SK-N-SH (cell line): ENCODE measurements around the gene MAML3. TPM values are rescaled to one million over a fixed set of nuclear protein-coding genes. Genes with fewer than 3 reads are reported as not detected.
A peak's percentile ranks its signal among the peaks of the same experiment; 100 is the strongest.

Experiments
- CTCF ChIA-PET: fragments of 300-600, 350-600 bp; formaldehyde crosslinking; extraction: SDS; loops from one replicate; lab custom pipeline; 2021; lab: Yijun Ruan, JAX
- POLR2A ChIA-PET: fragments of 350-600 bp; sonication (Branson Sonifier 250); formaldehyde crosslinking; extraction: SDS; loops from one replicate; lab custom pipeline; 2020; ENCODE audit warnings: antibody characterized with exemption, inconsistent platforms; lab: Yijun Ruan, JAX
- DNase-seq: peaks from one replicate; pipeline ENCODE4 v3.0.0; 2012
- H2AFZ ChIP-seq: fragments of 200-600 bp; sonication (generic); 2 replicates; pipeline ENCODE4 v1.8.1; 2016; ENCODE audit warnings: antibody characterized with exemption, mild to moderate bottlenecking, low read depth
- H3F3A ChIP-seq: fragments of 200-600 bp; sonication (generic); replicated peaks from 2 replicates; pipeline ENCODE3; 2016; ENCODE audit warnings: antibody characterized with exemption, mild to moderate bottlenecking; ENCODE audit not compliant: insufficient read depth
- H3K27ac ChIP-seq, 2 experiments: fragments of 200-500 bp in 1 of 2; fragments of 200-600 bp in 1 of 2; sonication (Bioruptor generic) in 1 of 2; sonication (generic), shearing (Covaris generic) in 1 of 2; 2 replicates each; pipeline versions ENCODE4 v1.5.1 to v1.6.1; 2014 to 2016; ENCODE audit warnings: low read depth in 2 of 2, inconsistent platforms in 1 of 2, low read length in 1 of 2, mild to moderate bottlenecking in 1 of 2, mixed read lengths in 1 of 2
- H3K27me3 ChIP-seq: fragments of 200-600 bp; sonication (generic), shearing (Covaris generic); 2 replicates; pipeline ENCODE4 v1.6.1; 2016; ENCODE audit warnings: mixed run types; ENCODE audit not compliant: insufficient read depth
- H3K36me3 ChIP-seq, 2 experiments: fragments of 200-500 bp in 1 of 2; fragments of 200-600 bp in 1 of 2; sonication (Bioruptor generic) in 1 of 2; sonication (generic) in 1 of 2; replicated peaks in 1 of 2; 2 replicates each; pipeline versions ENCODE3 to v1.5.1; 2014 to 2016; ENCODE audit warnings: low read length in 1 of 2, mild to moderate bottlenecking in 1 of 2; ENCODE audit not compliant: insufficient read depth in 2 of 2, control insufficient read depth in 1 of 2
- H3K4me1 ChIP-seq, 2 experiments: fragments of 200-500 bp in 1 of 2; fragments of 200-600 bp in 1 of 2; sonication (Bioruptor generic) in 1 of 2; sonication (generic), shearing (Covaris generic) in 1 of 2; 2 replicates each; pipeline versions ENCODE4 v1.5.1 to v1.6.1; 2014 to 2016; ENCODE audit warnings: low read depth in 1 of 2, low read length in 1 of 2, mixed run types in 1 of 2; ENCODE audit not compliant: insufficient read depth in 2 of 2, control insufficient read depth in 1 of 2
- H3K4me2 ChIP-seq: fragments of 200-600 bp; sonication (generic), shearing (Covaris generic); 2 replicates; pipeline ENCODE4 v1.6.1; 2017; ENCODE audit warnings: mixed run types
- H3K4me3 ChIP-seq, 2 experiments: fragments of 200-500 bp in 1 of 2; fragments of 200-600 bp in 1 of 2; sonication (Bioruptor generic) in 1 of 2; sonication (generic), shearing (Covaris generic) in 1 of 2; 2 replicates each; pipeline versions ENCODE4 v1.5.1 to v1.8.1; 2014 to 2016; ENCODE audit warnings: low read depth in 2 of 2, inconsistent platforms in 1 of 2, low read length in 1 of 2, mild to moderate bottlenecking in 1 of 2, mixed read lengths in 1 of 2, moderate library complexity in 1 of 2
- H3K79me2 ChIP-seq: fragments of 200-600 bp; sonication (generic); 2 replicates; pipeline ENCODE4 v1.8.1; 2017; ENCODE audit warnings: mild to moderate bottlenecking; ENCODE audit not compliant: insufficient read depth
- H3K9ac ChIP-seq: fragments of 200-600 bp; sonication (generic); 2 replicates; pipeline ENCODE4 v1.6.1; 2017; ENCODE audit warnings: mixed run types
- H3K9me2 ChIP-seq: fragments of 200-600 bp; sonication (generic); 2 replicates; pipeline ENCODE4 v1.6.1; 2017; ENCODE audit warnings: mixed run types
- H3K9me3 ChIP-seq: fragments of 200-600 bp; sonication (generic); 2 replicates; pipeline ENCODE4 v1.6.1; 2017; ENCODE audit warnings: mixed run types, mild to moderate bottlenecking, moderate library complexity
- H4K20me1 ChIP-seq: fragments of 200-600 bp; sonication (generic); 2 replicates; pipeline ENCODE4 v1.6.1; 2017; ENCODE audit warnings: mild to moderate bottlenecking, mixed run types; ENCODE audit not compliant: insufficient read depth
- ELF1 ChIP-seq: IDR thresholded peaks from 2 replicates; pipeline ENCODE4 v1.4.0; 2012
- EP300 ChIP-seq, 2 experiments: IDR thresholded peaks; 2 replicates each; pipeline versions ENCODE4 v1.4.0 to v1.6.1; 2012; ENCODE audit warnings: borderline replicate concordance in 1 of 2, low read depth in 1 of 2, low read length in 1 of 2
- FOSL2 ChIP-seq: IDR thresholded peaks from 2 replicates; pipeline ENCODE4 v1.4.0; 2012; ENCODE audit warnings: low read depth, mild to moderate bottlenecking, moderate library complexity, borderline replicate concordance
- FOXJ3 ChIP-seq: sonication (generic); formaldehyde crosslinking; IDR thresholded peaks from 2 replicates; pipeline ENCODE4 v1.5.1; 2020; ENCODE audit warnings: mild to moderate bottlenecking, missing genetic modification reagents
- FOXM1 ChIP-seq: IDR thresholded peaks from 2 replicates; pipeline ENCODE4 v1.4.0; 2012; ENCODE audit warnings: low read depth, mild to moderate bottlenecking
- GABPA ChIP-seq: IDR thresholded peaks from 2 replicates; pipeline ENCODE4 v1.4.0; 2012; ENCODE audit warnings: low read depth, mild to moderate bottlenecking
- GATA2 ChIP-seq: sonication (generic); formaldehyde crosslinking; IDR thresholded peaks from 2 replicates; pipeline ENCODE4 v1.5.0; 2020; ENCODE audit warnings: mild to moderate bottlenecking, missing genetic modification reagents
- NFIC ChIP-seq: IDR thresholded peaks from 2 replicates; pipeline ENCODE4 v1.4.0; 2012; ENCODE audit warnings: borderline replicate concordance
- NRF1 ChIP-seq: IDR thresholded peaks from 2 replicates; pipeline ENCODE4 v1.6.1; 2012; ENCODE audit warnings: low read depth, mild to moderate bottlenecking, low read length
- POLR2AphosphoS5 ChIP-seq: IDR thresholded peaks from 2 replicates; pipeline ENCODE4 v1.6.1; 2012; ENCODE audit warnings: low read depth, low read length
- RAD21 ChIP-seq: IDR thresholded peaks from 2 replicates; pipeline ENCODE4 v1.6.1; 2012; ENCODE audit warnings: mild to moderate bottlenecking, low read length
- RCOR1 ChIP-seq: fragments of 150-350 bp; IDR thresholded peaks from 2 replicates; pipeline ENCODE4 v1.6.1; 2017; ENCODE audit warnings: antibody characterized with exemption, low read length
- RXRA ChIP-seq: IDR thresholded peaks from 2 replicates; pipeline ENCODE4 v1.4.0; 2012; ENCODE audit warnings: low read depth, mild to moderate bottlenecking, borderline replicate concordance
- SIN3A ChIP-seq: IDR thresholded peaks from 2 replicates; pipeline ENCODE4 v1.6.1; 2012; ENCODE audit warnings: low read depth, mild to moderate bottlenecking, low read length, moderate library complexity, borderline replicate concordance
- SMC3 ChIP-seq: IDR thresholded peaks from 2 replicates; pipeline ENCODE4 v1.6.1; 2012; ENCODE audit warnings: low read depth, low read length, improper control_type of control experiment
- TAF1 ChIP-seq: IDR thresholded peaks from 2 replicates; pipeline ENCODE4 v1.6.1; 2012; ENCODE audit warnings: low read depth, mild to moderate bottlenecking, low read length, moderate library complexity, borderline replicate concordance
- YY1 ChIP-seq: IDR thresholded peaks from 2 replicates; pipeline ENCODE4 v1.4.0; 2012; ENCODE audit warnings: low read depth, mild to moderate bottlenecking
- WGBS: methylation state at CpG from one replicate; pipeline ENCODE4 v1.1.6; 2017; ENCODE audit warnings: low lambda C conversion rate; 5-methylcytosine and 5-hydroxymethylcytosine counted together
- polyA plus RNA-seq, 3 experiments: library from polyadenylated mRNA; depleted of rRNA; stranded (reverse); fragments of >200 nt; gene quantifications; 2 replicates each; pipeline ENCODE4 v1.2.3, GENCODE V29; 2012
- TF ChIP-seq, protein P1 (sequence below): IDR thresholded peaks from 2 replicates; pipeline ENCODE4 v1.4.0; 2012; ENCODE audit warnings: low read depth
- TF ChIP-seq, protein P2 (sequence below): IDR thresholded peaks from 2 replicates; pipeline ENCODE4 v1.4.0; 2012; ENCODE audit warnings: low read depth, borderline replicate concordance

The MAML3 gene
- polyA plus RNA-seq, 1 of the 3 experiments (the other 2 are of a cell fraction), result 5.3 TPM

DNA sequence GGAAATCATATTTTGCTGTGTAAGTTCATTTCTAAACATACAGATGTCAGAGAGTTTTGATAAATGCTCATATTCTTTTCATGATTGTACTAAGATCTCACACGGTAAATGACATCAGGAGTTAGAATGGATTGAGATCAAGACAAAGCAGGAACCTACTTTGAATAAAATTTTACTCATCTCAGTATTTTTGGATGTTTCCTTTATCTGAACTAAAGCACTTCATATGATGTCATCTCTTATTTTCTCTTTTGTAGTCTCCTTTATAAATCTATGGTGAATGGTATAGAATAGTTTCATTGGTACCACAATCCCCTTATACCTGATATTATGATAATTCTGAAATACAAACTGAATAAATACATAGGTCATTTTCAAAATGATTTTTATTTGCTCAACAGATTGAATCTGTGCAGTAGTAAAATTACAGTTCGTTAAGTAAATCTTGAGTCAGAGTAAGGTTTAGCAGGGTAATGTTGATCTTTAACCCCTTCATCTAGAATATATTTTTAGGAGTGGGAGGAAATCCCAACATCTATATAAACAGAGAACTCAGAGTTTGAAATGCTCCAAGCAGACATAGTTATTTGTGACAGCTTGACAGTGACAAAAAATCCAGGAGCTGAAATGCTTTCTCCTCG is 308.4 kb downstream of the MAML3 start:
- H3K9me2 ChIP-seq, result no peaks in the 10 kb centered on the region
- H3K79me2 ChIP-seq, result no peaks in the 10 kb centered on the region
- H3K9me3 ChIP-seq, result no peaks in the 10 kb centered on the region
- H3K4me2 ChIP-seq, result no peak overlapping the region
- no peak overlapping the region for H3K9ac ChIP-seq
- H3F3A ChIP-seq, result no peaks in the 10 kb centered on the region
- CTCF ChIA-PET, result interaction anchor here (1.4 kb wide), 1 partner anchor 111 kb away, joined by 4 read pairs; no protein-coding TSS in a partner anchor
- TF ChIP-seq RCOR1, result no peak
- TF ChIP-seq SMC3, result no peak
- TF ChIP-seq GATA2 (CRISPR knock-in tag), result no peak
- TF ChIP-seq SIN3A, result no peak
- no peak for TF ChIP-seq NRF1
- no peak for TF ChIP-seq EP300 (IDR thresholded peaks at IDR 0.05; ENCODE audit: borderline replicate concordance in 1 of 2, low read depth in 1 of 2, low read length in 1 of 2)
- no peak for TF ChIP-seq GABPA
- TF ChIP-seq YY1, result no peak
- TF ChIP-seq RXRA, result no peak
- no peak for TF ChIP-seq RAD21
- no peak for TF ChIP-seq FOXM1
- TF ChIP-seq POLR2AphosphoS5, result no peak
- no peak for TF ChIP-seq NFIC
- TF ChIP-seq, protein P1, sequence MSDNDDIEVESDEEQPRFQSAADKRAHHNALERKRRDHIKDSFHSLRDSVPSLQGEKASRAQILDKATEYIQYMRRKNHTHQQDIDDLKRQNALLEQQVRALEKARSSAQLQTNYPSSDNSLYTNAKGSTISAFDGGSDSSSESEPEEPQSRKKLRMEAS, result no peak
- TF ChIP-seq FOXJ3 (CRISPR knock-in tag), result no peak
- no peak for TF ChIP-seq FOSL2
- TF ChIP-seq ELF1, result no peak
- TF ChIP-seq, protein P2, sequence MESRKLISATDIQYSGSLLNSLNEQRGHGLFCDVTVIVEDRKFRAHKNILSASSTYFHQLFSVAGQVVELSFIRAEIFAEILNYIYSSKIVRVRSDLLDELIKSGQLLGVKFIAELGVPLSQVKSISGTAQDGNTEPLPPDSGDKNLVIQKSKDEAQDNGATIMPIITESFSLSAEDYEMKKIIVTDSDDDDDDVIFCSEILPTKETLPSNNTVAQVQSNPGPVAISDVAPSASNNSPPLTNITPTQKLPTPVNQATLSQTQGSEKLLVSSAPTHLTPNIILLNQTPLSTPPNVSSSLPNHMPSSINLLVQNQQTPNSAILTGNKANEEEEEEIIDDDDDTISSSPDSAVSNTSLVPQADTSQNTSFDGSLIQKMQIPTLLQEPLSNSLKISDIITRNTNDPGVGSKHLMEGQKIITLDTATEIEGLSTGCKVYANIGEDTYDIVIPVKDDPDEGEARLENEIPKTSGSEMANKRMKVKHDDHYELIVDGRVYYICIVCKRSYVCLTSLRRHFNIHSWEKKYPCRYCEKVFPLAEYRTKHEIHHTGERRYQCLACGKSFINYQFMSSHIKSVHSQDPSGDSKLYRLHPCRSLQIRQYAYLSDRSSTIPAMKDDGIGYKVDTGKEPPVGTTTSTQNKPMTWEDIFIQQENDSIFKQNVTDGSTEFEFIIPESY, result no peak
- TF ChIP-seq TAF1, result no peak
- TF ChIP-seq, all 33 proteins: peak for 0
- POLR2A ChIA-PET, result no interaction called here
- no peak overlapping the region for H2AFZ ChIP-seq
- H4K20me1 ChIP-seq, result no peaks in the 10 kb centered on the region
- H3K36me3 ChIP-seq, result no peaks in the 10 kb centered on the region
- no peak for DNase-seq
- H3K4me3 ChIP-seq, result no peak overlapping the region
- peaks cover 0 to 63% of the 10 kb centered on the region in 2 experiments; a peak in 2 of 4 replicates for H3K4me1 ChIP-seq
- no peaks in the 10 kb centered on the region for H3K27me3 ChIP-seq
- peak overlapping the region in 1 of 2 experiments; percentile 97; a peak in 2 of 4 replicates for H3K27ac ChIP-seq
- WGBS, result 88% methylated on average over 3 of the region's 3 CpGs
